CD4-positive, alpha-beta T cell treated with Interleukin-21 for 1 hour (primary cell): ENCODE data around the gene FTCDNL1.

Experiments used
- DNase-seq: peaks from one replicate; pipeline ENCODE4 v3.0.0-alpha.2; 2020

Gene FTCDNL1

GRCh38 chr2:199738727-199739412 lies 112.1 kb downstream of the FTCDNL1 start:
- DNase-seq, result no peak

GRCh38 chr2:199734651-199735050 lies 116.3 kb downstream of the FTCDNL1 start:
- no peak for DNase-seq

- no peak for DNase-seq
These were observed 117.0 kb downstream of the FTCDNL1 start for GRCh38 chr2:199734011-199734410.

GRCh38 chr2:199727801-199728200 lies 123.2 kb downstream of the FTCDNL1 start:
- no peak for DNase-seq

GRCh38 chr2:199727306-199727705 lies 123.7 kb downstream of the FTCDNL1 start:
- no peak for DNase-seq

- DNase-seq, result no peak
These were observed 132.9 kb downstream of the FTCDNL1 start for GRCh38 chr2:199718074-199718473.

GRCh38 chr2:199717587-199717907 lies 133.4 kb downstream of the FTCDNL1 start:
- no peak for DNase-seq

GRCh38 chr2:199716807-199717586 lies 134.0 kb downstream of the FTCDNL1 start:
- no peak for DNase-seq

GRCh38 chr2:199713746-199714145 lies 137.2 kb downstream of the FTCDNL1 start:
- no peak for DNase-seq

- DNase-seq, result no peak
These were observed 140.4 kb downstream of the FTCDNL1 start for GRCh38 chr2:199710551-199710950.
